Activated naive CD4-positive, alpha-beta T cell treated with anti-CD3 and anti-CD28 coated beads, Interleukin-2, amount 10 ng/mL, durations not matched to agents 7 days and 5 days (primary cell): ENCODE results near the gene USF1.
"Not testable (repeated sequence)": the region's sequence is repeated elsewhere in the genome, so short reads cannot be mapped to it uniquely, and the experiment has no call there.

Source experiments
- CTCF ChIA-PET: fragments of 350-600 bp; sonication (Branson Sonifier 250); formaldehyde crosslinking; loops from one replicate; lab custom pipeline; 2021; ENCODE audit warnings: antibody characterized with exemption; lab: Charles Lee
- DNase-seq: peaks from one replicate; pipeline ENCODE4 v3.0.0-alpha.2; 2020
- H3K27ac Mint-ChIP-seq: one replicate; pipeline ENCODE4 v1.8.0; 2021; ENCODE audit warnings: mild to moderate bottlenecking, moderate library complexity, mixed read lengths
- H3K27me3 Mint-ChIP-seq: one replicate; pipeline ENCODE4 v1.8.0; 2021; ENCODE audit warnings: mild to moderate bottlenecking, mixed read lengths
- H3K36me3 Mint-ChIP-seq: one replicate; pipeline ENCODE4 v1.8.0; 2021; ENCODE audit warnings: mixed read lengths
- H3K4me1 Mint-ChIP-seq: one replicate; pipeline ENCODE4 v1.8.0; 2021; ENCODE audit warnings: mixed read lengths
- H3K4me3 Mint-ChIP-seq: one replicate; pipeline ENCODE4 v1.8.0; 2021; ENCODE audit warnings: mild to moderate bottlenecking, moderate library complexity, mixed read lengths
- H3K9me3 Mint-ChIP-seq: one replicate; pipeline ENCODE4 v1.8.0; 2021; ENCODE audit warnings: mixed read lengths

The USF1 gene

GRCh38 chr1:161033751-161034150, 12.0 kb downstream of the USF1 start:
- Mint-ChIP-seq H3K27ac (no peak overlapping the region), H3K27me3 (no peaks in the 10 kb centered on the region), H3K9me3 (no peaks in the 10 kb centered on the region), H3K36me3 (peaks cover 3% of the 10 kb centered on the region), H3K4me1 (peaks cover 29% of the 10 kb centered on the region), H3K4me3 (no peak overlapping the region)
- CTCF ChIA-PET: interaction anchor here (0.9 to 2.2 kb wide), 3 partner anchors 8 to 107 kb away, joined by 4 to 7 read pairs (median 4); no protein-coding TSS in a partner anchor
- DNase-seq: no peak

DNA sequence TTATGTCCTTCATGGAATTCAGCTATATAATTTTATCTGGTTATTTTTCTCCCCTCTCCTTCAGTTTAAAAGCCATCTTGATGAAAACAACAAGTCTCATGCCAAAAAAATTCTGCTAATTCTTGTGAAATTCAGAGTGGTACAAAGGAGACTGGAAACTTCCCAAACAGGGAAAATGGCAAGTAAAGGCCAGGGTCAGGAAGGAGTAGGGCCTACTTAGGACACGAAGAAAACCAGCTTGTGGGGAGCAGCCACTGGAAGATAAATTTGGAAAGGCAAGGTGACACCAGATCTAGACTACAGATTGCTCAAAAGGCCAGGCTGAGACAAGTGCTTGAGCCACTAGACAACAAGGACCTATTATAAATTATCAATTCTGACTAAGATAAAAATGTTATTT, 13.4 kb downstream of the USF1 start:
- Mint-ChIP-seq H3K27ac (no peak overlapping the region), H3K9me3 (no peaks in the 10 kb centered on the region), H3K4me1 (peaks cover 19% of the 10 kb centered on the region), H3K4me3 (no peak overlapping the region), H3K27me3 (no peaks in the 10 kb centered on the region), H3K36me3 (peaks cover 1% of the 10 kb centered on the region)
- CTCF ChIA-PET: interaction anchor here (1.1 to 1.7 kb wide), 2 partner anchors 65 to 108 kb away, joined by 4 read pairs; no protein-coding TSS in a partner anchor
- no peak for DNase-seq

DNA sequence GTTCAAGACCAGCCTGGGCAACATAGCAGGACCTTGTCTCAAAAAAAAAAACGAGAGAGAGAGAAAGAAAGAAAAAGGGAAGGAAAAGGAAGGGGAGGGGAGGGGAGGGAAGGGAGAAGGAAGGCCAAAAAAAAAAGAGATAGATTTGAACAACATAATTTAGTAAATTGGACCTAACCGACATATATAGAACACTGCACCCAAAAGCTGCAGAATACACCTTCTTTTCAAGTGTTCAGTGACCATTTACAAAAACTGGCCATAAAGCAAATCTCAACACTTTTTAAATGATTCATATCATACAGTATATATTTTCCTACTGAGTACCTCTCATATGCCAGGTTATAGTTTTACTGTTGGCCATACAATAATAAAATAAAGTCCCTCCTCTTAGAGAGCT, 13.9 kb downstream of the USF1 start:
- Mint-ChIP-seq H3K36me3 (peaks cover 1% of the 10 kb centered on the region), H3K27me3 (no peaks in the 10 kb centered on the region), H3K27ac (no peak overlapping the region), H3K4me1 (peaks cover 17% of the 10 kb centered on the region), H3K4me3 (no peak overlapping the region), H3K9me3 (peaks cover 1% of the 10 kb centered on the region)
- no peak for DNase-seq
- CTCF ChIA-PET: interaction anchor here (1.1 to 1.7 kb wide), 2 partner anchors 65 to 109 kb away, joined by 4 read pairs; no protein-coding TSS in a partner anchor

DNA sequence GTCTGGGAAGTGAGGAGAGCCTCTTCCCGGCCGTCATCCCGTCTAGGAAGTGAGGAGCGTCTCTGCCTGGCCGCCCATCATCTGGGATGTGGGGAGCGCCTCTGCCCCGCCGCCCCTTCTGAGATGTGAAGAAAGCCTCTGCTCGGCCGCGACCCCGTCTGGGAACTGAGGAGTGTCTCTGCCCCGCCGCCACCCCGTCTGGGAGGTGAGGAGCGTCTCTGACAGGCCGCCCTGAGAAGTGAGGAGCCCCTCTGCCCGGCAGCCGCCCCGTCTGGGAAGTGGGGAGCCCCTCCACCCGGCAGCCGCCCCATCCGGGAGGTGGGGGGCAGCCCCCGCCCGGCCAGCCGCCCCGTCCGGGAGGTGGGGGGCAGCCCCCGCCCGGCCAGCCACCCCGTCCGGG, 16.3 kb downstream of the USF1 start:
- CTCF ChIA-PET, DNase-seq, H3K4me3 Mint-ChIP-seq, H3K27ac Mint-ChIP-seq, H3K27me3 Mint-ChIP-seq, H3K36me3 Mint-ChIP-seq, H3K9me3 Mint-ChIP-seq: not testable (repeated sequence)
- peaks cover 17% of the 10 kb centered on the region for H3K4me1 Mint-ChIP-seq

DNA sequence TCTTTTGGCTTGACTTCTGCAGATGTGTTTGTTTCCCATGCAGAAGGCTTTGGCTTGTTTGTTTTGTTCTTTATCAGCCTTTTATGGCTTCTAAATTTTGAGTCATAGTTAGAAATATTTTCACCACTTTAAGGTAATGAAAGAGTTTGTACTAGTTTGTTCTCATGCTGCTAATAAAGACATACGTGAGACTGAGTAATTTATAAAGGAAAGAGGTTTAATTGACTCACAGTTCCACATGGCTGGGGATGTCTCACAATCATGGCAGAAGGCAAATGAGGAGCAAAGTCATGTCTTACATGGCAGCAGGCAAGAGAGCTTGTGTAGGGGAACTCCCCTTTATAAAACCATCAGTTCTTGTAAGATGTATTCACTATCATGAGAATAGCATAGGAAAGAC, 18.8 kb downstream of the USF1 start:
- not testable (repeated sequence) for H3K27ac Mint-ChIP-seq, H3K36me3 Mint-ChIP-seq, H3K4me3 Mint-ChIP-seq, H3K9me3 Mint-ChIP-seq, H3K4me1 Mint-ChIP-seq, H3K27me3 Mint-ChIP-seq, DNase-seq
- CTCF ChIA-PET: interaction anchor here (0.6 to 0.9 kb wide), 2 partner anchors 28 to 73 kb away, joined by 3 read pairs; no protein-coding TSS in a partner anchor

GRCh38 chr1:161022432-161022831, 23.3 kb downstream of the USF1 start:
- not testable (repeated sequence) for H3K36me3 Mint-ChIP-seq, DNase-seq, H3K27me3 Mint-ChIP-seq, H3K27ac Mint-ChIP-seq, H3K9me3 Mint-ChIP-seq
- CTCF ChIA-PET: interaction anchor here (1.2 to 2.7 kb wide), 2 partner anchors 9 to 18 kb away, joined by 3 to 8 read pairs; no protein-coding TSS in a partner anchor
- Mint-ChIP-seq H3K4me3 (peak overlapping the region; percentile 9), H3K4me1 (peaks cover 34% of the 10 kb centered on the region)

- Mint-ChIP-seq H3K27ac (peak overlapping the region; percentile 20), H3K4me1 (peaks cover 34% of the 10 kb centered on the region), H3K36me3 (peaks cover 2% of the 10 kb centered on the region), H3K9me3 (no peaks in the 10 kb centered on the region), H3K27me3 (peaks cover 9% of the 10 kb centered on the region), H3K4me3 (peak overlapping the region; percentile 78)
- CTCF ChIA-PET: interaction anchor here (1.1 to 2.7 kb wide), 5 partner anchors 8 to 75 kb away, joined by 3 to 22 read pairs (median 6); no protein-coding TSS in a partner anchor
- DNase-seq: no peak
Observed at GRCh38 chr1:161021970-161022353, 23.8 kb downstream of the USF1 start.

DNA sequence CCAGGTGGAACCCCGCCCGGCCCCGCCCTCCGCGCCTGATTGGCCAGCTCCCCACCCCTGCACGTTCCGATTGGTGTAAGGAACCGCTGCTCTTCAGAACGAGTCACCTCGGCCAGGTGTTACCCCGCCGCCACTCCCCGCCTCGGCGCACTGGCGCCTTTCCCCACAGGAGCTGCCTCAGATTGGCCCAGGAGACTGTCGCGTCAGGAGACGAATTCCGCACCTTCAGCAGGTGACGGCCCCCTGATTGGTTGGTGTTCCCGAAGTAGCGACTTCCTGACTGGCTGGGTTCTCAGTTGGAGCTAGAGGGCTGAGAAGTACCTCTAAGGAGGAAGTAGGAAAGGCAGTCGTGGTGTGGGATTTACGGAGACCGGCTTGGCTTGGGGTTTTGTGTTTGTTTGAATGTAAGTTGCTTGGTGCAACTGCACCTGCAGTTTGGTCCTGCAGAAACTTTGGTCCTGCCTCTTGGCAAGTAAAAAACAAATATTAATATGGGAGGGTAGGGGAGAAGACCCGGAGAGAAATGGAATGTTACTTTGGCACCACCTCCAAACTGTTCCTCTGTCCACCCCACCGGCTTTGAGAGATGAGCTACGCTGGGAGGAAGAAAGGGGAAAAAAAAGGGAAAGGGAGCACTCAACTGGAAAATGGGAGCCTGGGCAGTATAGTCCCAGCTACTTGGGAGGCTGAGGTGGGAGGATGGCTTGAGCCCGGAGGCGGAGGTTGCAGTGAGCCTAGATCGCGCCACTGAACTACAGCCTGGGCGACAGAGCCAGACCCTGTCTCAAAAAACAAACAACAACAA, 24.4 kb downstream of the USF1 start:
- DNase-seq: peak; percentile 93
- Mint-ChIP-seq H3K27ac (peak overlapping the region; percentile 76), H3K9me3 (no peaks in the 10 kb centered on the region), H3K4me3 (peak overlapping the region; percentile 78), H3K4me1 (peaks cover 34% of the 10 kb centered on the region), H3K27me3 (peaks cover 9% of the 10 kb centered on the region), H3K36me3 (peaks cover 2% of the 10 kb centered on the region)
- CTCF ChIA-PET: interaction anchor here (0.9 to 2.7 kb wide), 8 partner anchors 8 to 253 kb away, joined by 3 to 22 read pairs (median 4); no protein-coding TSS in a partner anchor

DNA sequence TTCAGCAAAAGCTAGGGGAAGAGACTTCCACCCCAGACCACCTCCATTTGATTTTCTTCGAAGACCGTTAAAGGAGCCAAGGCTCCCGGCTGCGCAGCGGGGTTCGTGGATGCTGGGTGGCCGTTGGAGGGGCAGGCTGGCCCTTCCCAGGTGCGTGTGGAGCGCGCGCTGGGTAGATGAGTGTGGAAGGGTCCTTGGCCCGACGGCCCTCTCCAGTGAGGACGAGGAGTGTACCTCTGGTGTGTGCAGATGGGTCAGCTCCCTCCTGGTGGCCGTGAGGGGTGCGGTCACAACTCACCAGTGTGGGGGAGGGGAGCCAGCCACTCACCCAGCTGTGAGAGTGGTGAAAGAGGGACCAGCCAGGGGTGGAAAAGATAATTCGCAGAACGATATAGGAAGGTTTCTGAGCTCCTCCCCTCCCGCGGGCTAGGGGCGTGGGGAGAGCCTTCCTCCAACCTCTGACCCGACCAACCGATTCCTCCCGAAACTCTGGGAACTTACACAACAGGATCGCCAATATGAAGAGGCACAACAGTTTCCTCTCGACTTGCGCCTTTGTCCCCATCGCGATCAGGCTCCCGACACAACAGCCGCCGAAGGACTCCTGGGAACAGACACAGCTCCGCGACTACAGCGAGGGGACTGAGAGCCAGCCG, 25.1 kb downstream of the USF1 start, which contains the start of gene F11R:
TSS of gene F11R (minus strand) at position 644 of the 656 bp plus-strand sequence. CDS start at position 565, 79 bp downstream.
- H3K36me3 Mint-ChIP-seq: peaks cover 2% of the 10 kb centered on the region
- H3K27ac Mint-ChIP-seq: peak within 1 kb of the TSS; percentile 76
- DNase-seq: peak; percentile 59
- H3K4me3 Mint-ChIP-seq: peak within 1 kb of the TSS; percentile 78
- CTCF ChIA-PET: interaction anchor here (0.9 to 2.7 kb wide), 7 partner anchors 20 to 252 kb away, joined by 3 to 22 read pairs (median 4); no protein-coding TSS in a partner anchor
- no peaks in the 10 kb centered on the region for H3K9me3 Mint-ChIP-seq
- H3K27me3 Mint-ChIP-seq: peaks cover 9% of the 10 kb centered on the region
- peaks cover 34% of the 10 kb centered on the region for H3K4me1 Mint-ChIP-seq

GRCh38 chr1:161019751-161020495, 25.9 kb downstream of the USF1 start:
- DNase-seq: no peak
- Mint-ChIP-seq H3K9me3 (no peaks in the 10 kb centered on the region), H3K36me3 (peaks cover 2% of the 10 kb centered on the region), H3K27ac (peak overlapping the region; percentile 71), H3K4me3 (peak overlapping the region; percentile 78), H3K4me1 (peaks cover 34% of the 10 kb centered on the region), H3K27me3 (peaks cover 9% of the 10 kb centered on the region)
- CTCF ChIA-PET: interaction anchor here (0.9 to 2.7 kb wide), 6 partner anchors 20 to 252 kb away, joined by 3 to 22 read pairs (median 5); no protein-coding TSS in a partner anchor

- not testable (repeated sequence) for DNase-seq, H3K27me3 Mint-ChIP-seq, H3K9me3 Mint-ChIP-seq, H3K36me3 Mint-ChIP-seq, H3K27ac Mint-ChIP-seq
- peaks cover 37% of the 10 kb centered on the region for H3K4me1 Mint-ChIP-seq
- CTCF ChIA-PET: interaction anchor here (1.1 to 2.7 kb wide), 2 partner anchors 22 to 24 kb away, joined by 3 to 22 read pairs; no protein-coding TSS in a partner anchor
- peak overlapping the region; percentile 11 for H3K4me3 Mint-ChIP-seq
Observed at GRCh38 chr1:161019111-161019660, 26.6 kb downstream of the USF1 start.

DNA sequence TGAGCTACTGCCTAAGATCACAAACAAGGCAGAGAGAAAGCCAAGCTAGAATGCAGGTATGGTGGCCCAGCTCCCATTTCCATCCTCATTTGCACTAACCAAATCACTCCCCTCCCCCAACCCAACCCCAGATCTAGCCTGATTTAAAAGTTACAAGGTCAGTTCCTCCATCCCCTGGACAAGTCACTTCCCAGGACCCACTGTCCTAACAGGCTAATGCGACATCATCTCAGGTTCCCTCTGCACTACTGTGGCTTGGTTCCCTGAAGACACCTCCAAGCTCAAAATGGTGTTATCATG, 27.2 kb downstream of the USF1 start:
- no peak for DNase-seq
- Mint-ChIP-seq H3K27me3 (peaks cover 9% of the 10 kb centered on the region), H3K4me3 (no peak overlapping the region), H3K36me3 (peaks cover 2% of the 10 kb centered on the region), H3K4me1 (peaks cover 41% of the 10 kb centered on the region), H3K9me3 (no peaks in the 10 kb centered on the region), H3K27ac (no peak overlapping the region)
- CTCF ChIA-PET: interaction anchor here (1.1 kb wide), 1 partner anchor 24 kb away, joined by 3 read pairs; no protein-coding TSS in a partner anchor
